Measurements from ENCODE around the gene CDH22.

The CDH22 gene

GRCh38 chr20:46159101-46159897, 149.0 kb downstream of the CDH22 start:
- no peaks in the 10 kb centered on the region for H3K36me3 Mint-ChIP-seq (ENCODE audit: low read depth)
- peaks cover 15% of the 10 kb centered on the region for H3K4me1 Mint-ChIP-seq
- peaks cover 42% of the 10 kb centered on the region for H3K27me3 Mint-ChIP-seq (ENCODE audit: low read depth)
- H3K27ac Mint-ChIP-seq = no peak overlapping the region
- H3K9me3 Mint-ChIP-seq = no peaks in the 10 kb centered on the region
- TF ChIP-seq CTCF (IDR thresholded peaks at IDR 0.05; ENCODE audit: unreplicated experiment in 3 of 3) = no peak
- H3K4me3 Mint-ChIP-seq = no peak overlapping the region

GRCh38 chr20:46158476-46158987, 149.8 kb downstream of the CDH22 start:
- no peaks in the 10 kb centered on the region for H3K36me3 Mint-ChIP-seq (ENCODE audit: low read depth)
- H3K4me1 Mint-ChIP-seq = peaks cover 19% of the 10 kb centered on the region
- H3K27me3 Mint-ChIP-seq (ENCODE audit: low read depth) = peaks cover 36% of the 10 kb centered on the region
- no peak overlapping the region for H3K4me3 Mint-ChIP-seq
- no peaks in the 10 kb centered on the region for H3K9me3 Mint-ChIP-seq
- no peak for TF ChIP-seq CTCF (IDR thresholded peaks at IDR 0.05; ENCODE audit: unreplicated experiment in 3 of 3)
- H3K27ac Mint-ChIP-seq = no peak overlapping the region

GRCh38 chr20:46157625-46158024, 150.7 kb downstream of the CDH22 start:
- Mint-ChIP-seq H3K27ac (no peak overlapping the region), H3K4me3 (no peak overlapping the region)
- no peak for TF ChIP-seq CTCF (IDR thresholded peaks at IDR 0.05; ENCODE audit: unreplicated experiment in 3 of 3)

GRCh38 chr20:46157076-46157592, 151.2 kb downstream of the CDH22 start:
- TF ChIP-seq CTCF (IDR thresholded peaks at IDR 0.05; ENCODE audit: unreplicated experiment in 3 of 3) = no peak
- H3K36me3 Mint-ChIP-seq (ENCODE audit: low read depth) = no peaks in the 10 kb centered on the region
- peaks cover 30% of the 10 kb centered on the region for H3K27me3 Mint-ChIP-seq (ENCODE audit: low read depth)
- H3K4me1 Mint-ChIP-seq = peaks cover 19% of the 10 kb centered on the region
- no peak overlapping the region for H3K4me3 Mint-ChIP-seq
- no peak overlapping the region for H3K27ac Mint-ChIP-seq
- H3K9me3 Mint-ChIP-seq = no peaks in the 10 kb centered on the region

More at GRCh38 chr20:46157625-46158024, 150.7 kb downstream of the CDH22 start:
- H3K9me3 Mint-ChIP-seq = no peaks in the 10 kb centered on the region
- H3K27me3 Mint-ChIP-seq (ENCODE audit: low read depth) = peaks cover 31% of the 10 kb centered on the region
- no peaks in the 10 kb centered on the region for H3K36me3 Mint-ChIP-seq (ENCODE audit: low read depth)
- peaks cover 19% of the 10 kb centered on the region for H3K4me1 Mint-ChIP-seq

GRCh38 chr20:46156065-46156464, 152.2 kb downstream of the CDH22 start:
- Mint-ChIP-seq H3K36me3 (ENCODE audit: low read depth) (no peaks in the 10 kb centered on the region), H3K27ac (no peak overlapping the region), H3K27me3 (ENCODE audit: low read depth) (peaks cover 27% of the 10 kb centered on the region), H3K9me3 (no peaks in the 10 kb centered on the region), H3K4me1 (peaks cover 19% of the 10 kb centered on the region), H3K4me3 (no peak overlapping the region)
- TF ChIP-seq CTCF (IDR thresholded peaks at IDR 0.05; ENCODE audit: unreplicated experiment in 3 of 3) = no peak

Measured in nephron (organoid).